ENCODE results near the gene TMEM209.

GRCh38 chr7:130133029-130133782, 72.0 kb downstream of the TMEM209 start:
- TF ChIP-seq POLR2A (IDR thresholded peaks at IDR 0.05) (no peak), POLR2AphosphoS5 (IDR thresholded peaks at IDR 0.05) (peak; percentile 72)

All from prostate gland (tissue), 1 donor.